ENCODE measurements around the gene HSFX2.
"Not testable (repeated sequence)": the region's sequence is repeated elsewhere in the genome, so short reads cannot be mapped to it uniquely, and the experiment has no call there.

The HSFX2 gene
- total RNA-seq: 0 reads per million in 2 experiments

DNA sequence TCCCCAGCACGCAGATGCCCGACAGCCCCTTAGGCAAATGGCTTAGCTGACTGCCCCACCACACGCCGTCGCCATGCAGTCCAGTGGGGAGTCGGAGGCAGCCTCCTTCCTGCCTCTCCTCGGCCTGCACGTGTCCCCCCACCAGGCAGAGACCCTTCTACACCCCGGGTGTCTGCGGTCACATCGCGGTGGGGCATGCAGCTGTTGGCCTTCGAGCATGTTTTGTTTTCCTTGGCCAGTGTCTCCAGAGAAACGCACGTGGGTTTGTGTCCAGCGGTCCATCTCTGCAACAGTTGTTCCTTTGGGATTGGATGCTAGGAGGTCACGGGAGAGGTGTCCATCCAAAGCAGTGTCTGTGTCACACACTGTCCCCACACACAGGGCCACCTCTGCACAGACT lies at the start of gene HSFX2:
HSFX2 (minus strand) TSS at position 101 of the 400 bp plus-strand sequence. CDS start 614 bp downstream, outside the sequence.
- DNase-seq (ENCODE audit: low read depth): not testable (repeated sequence)

DNA sequence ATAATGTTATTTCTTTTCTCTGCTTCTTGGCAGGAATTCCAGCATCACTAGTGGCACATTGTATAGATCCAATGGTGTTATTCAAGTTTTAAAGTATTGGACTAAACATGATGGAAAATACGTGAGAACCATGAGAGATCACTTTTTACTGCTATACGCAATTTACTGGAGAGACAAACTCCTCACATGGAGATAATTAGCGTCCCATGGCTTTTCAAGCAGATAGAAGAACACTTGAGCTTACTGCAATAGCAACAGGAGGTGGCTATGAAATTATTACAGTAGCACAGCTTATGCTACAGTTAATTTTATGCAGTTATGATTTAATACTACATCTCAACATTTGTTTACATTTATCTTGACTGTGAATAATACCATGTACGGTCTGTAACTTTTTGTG lies 48.4 kb upstream of the HSFX2 start:
- no peak for DNase-seq (ENCODE audit: low read depth)

GRCh38 chrX:149641835-149642234 lies 46.7 kb upstream of the HSFX2 start:
- DNase-seq (ENCODE audit: low read depth): no peak

GRCh38 chrX:149641432-149641831 lies 46.3 kb upstream of the HSFX2 start:
- DNase-seq (ENCODE audit: low read depth): no peak

DNA sequence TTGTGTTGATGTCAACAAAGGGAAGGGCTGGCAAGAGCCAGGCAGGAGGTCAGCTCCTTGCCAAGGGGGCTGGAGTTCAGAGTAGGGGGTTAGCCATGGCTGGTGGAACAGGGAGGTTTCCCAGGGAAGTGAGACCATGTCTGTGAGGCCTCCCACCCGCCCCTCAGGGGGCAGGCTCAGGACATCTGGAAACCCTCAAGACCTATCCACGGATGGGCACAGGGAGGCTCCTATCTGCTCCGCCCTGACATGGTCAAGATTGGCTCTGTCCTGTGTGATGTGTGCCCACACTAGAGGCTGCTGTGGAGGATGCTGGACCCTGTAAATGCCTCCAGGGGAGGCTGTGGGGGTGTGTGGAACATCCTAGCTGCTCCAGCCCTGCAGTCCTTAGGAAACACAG lies 44.5 kb upstream of the HSFX2 start:
- DNase-seq (ENCODE audit: low read depth): no peak

- DNase-seq (ENCODE audit: low read depth): no peak
Observed at GRCh38 chrX:149638860-149639259, 43.7 kb upstream of the HSFX2 start.

- DNase-seq (ENCODE audit: low read depth): no peak
Observed at GRCh38 chrX:149633511-149633910, 38.4 kb upstream of the HSFX2 start.

GRCh38 chrX:149631234-149632165 lies 36.4 kb upstream of the HSFX2 start, which contains the start of gene TMEM185A:
Gene TMEM185A, minus strand, starts transcription at chrX:149631792. Its CDS starts 212 bp downstream, at chrX:149631580.
- peak; percentile 67 for DNase-seq (ENCODE audit: low read depth)

- DNase-seq (ENCODE audit: low read depth): no peak
Observed at GRCh38 chrX:149630681-149631233, 35.6 kb upstream of the HSFX2 start.

DNA sequence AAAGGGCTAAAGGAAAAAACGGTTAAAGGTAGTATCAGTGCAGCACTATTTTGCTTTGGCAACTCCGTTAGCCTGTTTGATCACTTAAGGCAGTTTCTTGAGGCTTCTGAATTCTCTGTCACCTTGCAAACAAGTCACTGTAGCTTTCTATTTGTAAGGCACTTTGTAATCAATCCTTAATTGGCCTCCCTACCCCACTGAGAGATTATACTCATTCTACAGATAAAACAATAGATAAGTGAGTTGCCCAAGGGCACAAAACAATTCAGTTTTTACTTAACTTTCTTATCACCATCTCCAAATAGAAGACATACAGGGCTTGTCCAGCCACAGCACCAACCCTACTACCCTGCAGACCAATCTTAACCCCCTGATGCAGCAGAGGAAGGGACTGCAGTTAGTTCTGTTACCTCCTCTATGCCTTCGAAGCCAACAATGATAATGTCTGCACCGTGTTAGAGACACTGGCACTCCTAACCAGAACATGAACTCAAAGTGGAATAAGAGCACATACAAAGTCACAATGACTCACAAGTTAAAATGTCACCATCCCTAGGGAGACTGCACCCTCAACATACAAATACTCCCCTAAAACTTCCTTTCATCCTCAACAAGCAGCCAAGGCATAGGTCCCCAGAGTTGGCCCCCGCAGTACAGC lies 34.7 kb upstream of the HSFX2 start:
- DNase-seq (ENCODE audit: low read depth): no peak

GRCh38 chrX:149628768-149629167 lies 33.7 kb upstream of the HSFX2 start:
- no peak for DNase-seq (ENCODE audit: low read depth)

DNA sequence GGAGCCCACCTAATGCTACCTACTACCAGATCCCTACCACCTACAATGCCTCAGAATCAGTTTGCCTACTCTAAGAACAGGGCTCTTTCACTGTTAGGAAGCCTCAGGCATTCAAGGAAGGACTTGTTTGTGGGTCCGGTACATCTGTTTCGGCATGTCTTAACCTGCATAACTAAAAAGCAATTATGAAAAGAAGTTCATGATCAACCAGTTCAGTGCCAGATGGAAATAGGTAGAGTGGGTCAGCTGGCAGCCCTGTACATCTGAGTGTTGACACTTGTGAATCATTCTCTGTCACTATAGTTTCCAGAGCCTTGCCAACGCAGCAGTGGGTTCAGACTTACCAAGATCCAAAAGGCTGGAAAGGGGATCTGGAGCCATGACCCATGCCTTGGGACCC lies 33.2 kb upstream of the HSFX2 start:
- DNase-seq (ENCODE audit: low read depth): no peak

- not testable (repeated sequence) for DNase-seq (ENCODE audit: low read depth)
Observed at GRCh38 chrX:149626829-149627228, 31.7 kb upstream of the HSFX2 start.

GRCh38 chrX:149619662-149620061 lies 24.5 kb upstream of the HSFX2 start:
- not testable (repeated sequence) for DNase-seq (ENCODE audit: low read depth)

DNA sequence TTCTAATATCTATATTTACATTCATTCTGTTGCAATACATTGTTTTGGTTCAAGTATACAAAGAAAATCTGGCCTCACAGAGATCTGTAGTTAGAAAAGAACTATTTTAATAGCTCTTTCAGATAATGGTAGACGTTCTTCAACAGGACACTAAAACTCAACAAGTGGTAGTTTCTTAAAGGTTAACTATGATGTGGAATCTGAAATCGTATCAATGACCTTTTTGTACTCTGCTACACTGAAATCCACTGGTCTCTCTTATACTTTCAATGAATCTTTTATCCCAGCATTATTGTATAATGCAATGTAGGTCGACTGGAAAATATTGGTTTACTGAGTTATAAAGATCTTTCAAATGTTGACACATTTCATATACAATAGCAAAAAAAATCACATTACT lies 23.8 kb upstream of the HSFX2 start:
- no peak for DNase-seq (ENCODE audit: low read depth)

DNA sequence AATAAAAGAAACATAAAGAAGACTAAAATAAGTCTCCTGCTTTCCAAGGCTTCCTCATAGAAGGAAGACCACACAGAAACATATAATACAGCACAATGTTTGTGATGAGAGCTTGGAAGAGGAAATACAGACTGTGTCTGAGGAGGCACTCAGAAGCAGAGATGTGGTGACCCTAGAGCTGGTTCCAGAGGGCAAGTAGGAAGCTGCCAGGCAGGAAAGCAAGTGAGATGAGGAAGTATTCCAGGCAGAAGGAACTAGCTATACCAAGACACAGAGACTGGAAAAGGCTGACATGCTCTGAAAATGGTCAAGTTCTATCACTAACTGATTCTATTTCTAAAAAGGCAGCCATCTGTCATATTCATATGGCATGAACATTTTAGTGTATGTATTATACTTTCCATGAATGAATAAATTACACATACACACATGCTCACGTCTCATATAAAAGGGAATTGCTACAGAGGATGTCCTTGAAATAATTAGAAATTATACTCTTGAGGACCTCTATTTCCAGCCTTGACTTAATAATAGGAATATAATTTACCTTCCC lies 16.6 kb upstream of the HSFX2 start:
- DNase-seq (ENCODE audit: low read depth): no peak

GRCh38 chrX:149610511-149610910 lies 15.4 kb upstream of the HSFX2 start:
- no peak for DNase-seq (ENCODE audit: low read depth)

DNA sequence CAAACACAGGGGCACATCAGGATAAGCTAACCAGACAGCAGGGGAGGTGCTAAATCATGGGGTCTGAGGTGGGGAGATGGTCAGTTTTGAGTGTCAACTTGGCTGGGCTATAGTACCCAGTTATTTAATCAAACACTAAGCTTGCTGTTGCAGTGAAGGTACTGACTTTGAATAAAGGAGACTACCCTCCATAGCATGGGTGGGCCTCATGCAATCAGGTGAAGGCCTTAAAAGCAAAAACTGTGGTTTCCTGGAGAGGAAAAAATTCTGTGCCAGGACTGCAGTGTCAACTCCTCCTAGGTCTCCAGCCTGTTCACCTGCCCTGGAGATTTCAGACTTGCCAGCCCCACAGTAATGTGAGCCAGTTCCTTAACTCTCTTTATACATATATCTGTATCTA lies 12.6 kb upstream of the HSFX2 start:
- DNase-seq (ENCODE audit: low read depth): no peak

GRCh38 chrX:149605248-149605885 lies 10.3 kb upstream of the HSFX2 start:
- DNase-seq (ENCODE audit: low read depth): not testable (repeated sequence)

- not testable (repeated sequence) for DNase-seq (ENCODE audit: low read depth)
Observed at GRCh38 chrX:149598603-149599002, 3.5 kb upstream of the HSFX2 start.

DNA sequence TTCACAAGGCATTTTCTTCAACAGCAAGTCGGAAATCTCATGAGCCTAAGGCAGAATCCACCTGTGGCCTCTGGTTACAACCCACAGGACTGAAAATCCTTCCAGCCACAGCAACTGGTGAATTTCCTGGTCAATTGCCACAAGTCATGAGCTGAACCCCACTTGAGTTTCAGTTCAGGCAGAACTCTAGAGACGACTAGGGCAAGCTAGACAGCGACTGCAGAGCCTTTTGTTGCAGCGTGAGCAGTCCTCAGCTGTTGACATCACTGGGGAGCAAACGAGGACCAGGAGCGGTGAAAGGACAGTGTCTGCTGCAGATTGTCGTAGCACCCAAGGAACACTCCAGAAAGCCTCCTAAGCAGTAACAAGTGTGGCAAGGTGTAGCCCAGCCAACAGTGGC lies 829 bp upstream of the HSFX2 start:
- DNase-seq (ENCODE audit: low read depth): not testable (repeated sequence)

DNA sequence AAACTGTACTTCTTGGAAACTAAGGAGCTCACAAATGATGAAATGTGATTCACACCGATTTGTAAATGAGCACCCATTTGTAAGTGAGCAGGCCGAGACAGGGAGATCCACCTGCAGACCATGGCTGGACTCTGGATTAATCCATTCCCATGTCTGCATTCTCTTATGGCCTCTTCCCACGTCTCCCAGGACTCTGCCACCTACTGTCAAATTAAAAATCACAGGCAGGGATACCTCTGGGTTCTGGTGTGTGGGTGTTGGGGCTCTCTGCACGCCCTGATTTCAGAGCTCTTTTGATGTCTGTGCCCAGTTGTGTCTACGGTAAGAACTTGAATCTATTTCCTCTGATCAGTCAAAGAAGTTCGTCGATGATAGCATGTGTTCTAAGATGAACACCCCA lies 4.1 kb downstream of the HSFX2 start:
- DNase-seq (ENCODE audit: low read depth): not testable (repeated sequence)

Data from T follicular helper cell (primary cell).